Adipose tissue (tissue), 3 donors: ENCODE data around the gene NONO. TPM values are rescaled to one million over a fixed set of nuclear protein-coding genes. Genes with fewer than 3 reads are reported as not detected.
"Not testable (repeated sequence)": the region's sequence is repeated elsewhere in the genome, so short reads cannot be mapped to it uniquely, and the experiment has no call there.

Experiments used
- H3K27ac ChIP-seq: one replicate; pipeline ENCODE4 v1.5.1; 2013; ENCODE audit warnings: low read depth, low read length
- WGBS, 3 donors: extraction: QIAGEN DNeasy Blood & Tissue Kit; methylation state at CpG; one replicate each; pipeline ENCODE4 v1.1.7; 2013; 5-methylcytosine and 5-hydroxymethylcytosine counted together
- polyA plus RNA-seq, 3 donors: library from polyadenylated mRNA; stranded (reverse); fragments of 200-250 nt; gene quantifications; one replicate each; pipeline ENCODE4 v1.2.3, GENCODE V29; 2013
- donor health status: healthy with polysubstance abuse.
- donor health status: Bipolar disorder and iron deficiency.
- donor health status: healthy.

Gene NONO, protein sequence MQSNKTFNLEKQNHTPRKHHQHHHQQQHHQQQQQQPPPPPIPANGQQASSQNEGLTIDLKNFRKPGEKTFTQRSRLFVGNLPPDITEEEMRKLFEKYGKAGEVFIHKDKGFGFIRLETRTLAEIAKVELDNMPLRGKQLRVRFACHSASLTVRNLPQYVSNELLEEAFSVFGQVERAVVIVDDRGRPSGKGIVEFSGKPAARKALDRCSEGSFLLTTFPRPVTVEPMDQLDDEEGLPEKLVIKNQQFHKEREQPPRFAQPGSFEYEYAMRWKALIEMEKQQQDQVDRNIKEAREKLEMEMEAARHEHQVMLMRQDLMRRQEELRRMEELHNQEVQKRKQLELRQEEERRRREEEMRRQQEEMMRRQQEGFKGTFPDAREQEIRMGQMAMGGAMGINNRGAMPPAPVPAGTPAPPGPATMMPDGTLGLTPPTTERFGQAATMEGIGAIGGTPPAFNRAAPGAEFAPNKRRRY
- polyA plus RNA-seq: 100 to 1,000 TPM; 121 to 143 (median 133) TPM

DNA sequence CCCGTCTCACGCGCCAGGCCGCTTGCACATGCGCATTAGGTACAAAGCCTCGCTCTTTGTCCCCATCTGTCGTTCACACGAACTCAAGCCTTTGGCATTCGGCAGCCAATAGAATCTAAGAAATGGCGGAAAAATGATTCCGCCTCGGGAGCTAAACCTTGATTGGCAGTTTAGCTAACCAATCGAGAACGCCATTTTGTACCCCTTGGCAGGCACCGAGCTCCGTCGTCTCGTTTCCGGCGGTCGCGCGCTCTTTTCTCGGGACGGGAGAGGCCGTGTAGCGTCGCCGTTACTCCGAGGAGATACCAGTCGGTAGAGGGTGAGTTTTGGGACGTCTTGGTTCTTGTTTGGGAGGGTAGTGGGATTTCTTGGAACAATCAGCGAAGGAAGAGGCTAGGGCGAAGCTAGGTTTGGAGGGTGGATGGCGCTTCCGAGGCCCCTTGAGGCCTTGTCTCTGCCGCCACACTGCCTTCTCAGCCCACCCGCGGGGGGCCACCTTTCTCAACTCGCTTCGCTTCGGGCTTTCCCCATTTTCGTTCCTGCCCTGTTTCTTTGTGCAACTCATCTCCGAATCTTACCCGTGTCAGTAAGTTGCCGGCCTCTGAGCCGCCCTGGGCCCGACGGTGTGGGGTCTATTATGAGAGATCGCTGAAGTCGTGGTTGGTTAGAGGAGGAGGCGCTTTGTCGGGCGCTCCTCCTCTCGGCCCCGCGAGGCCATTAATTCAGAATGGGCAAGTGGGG, at the start of gene NONO:
TSS of gene NONO (plus strand) at position 233 of the 741 bp plus-strand sequence. CDS start 7,003 bp downstream, outside the sequence.
- H3K27ac ChIP-seq: peak within 1 kb of the TSS; percentile 64
- 0 to 26% (median 0%) methylated on average over 54 to 57 of the region's 57 CpGs for WGBS, 3 donors

DNA sequence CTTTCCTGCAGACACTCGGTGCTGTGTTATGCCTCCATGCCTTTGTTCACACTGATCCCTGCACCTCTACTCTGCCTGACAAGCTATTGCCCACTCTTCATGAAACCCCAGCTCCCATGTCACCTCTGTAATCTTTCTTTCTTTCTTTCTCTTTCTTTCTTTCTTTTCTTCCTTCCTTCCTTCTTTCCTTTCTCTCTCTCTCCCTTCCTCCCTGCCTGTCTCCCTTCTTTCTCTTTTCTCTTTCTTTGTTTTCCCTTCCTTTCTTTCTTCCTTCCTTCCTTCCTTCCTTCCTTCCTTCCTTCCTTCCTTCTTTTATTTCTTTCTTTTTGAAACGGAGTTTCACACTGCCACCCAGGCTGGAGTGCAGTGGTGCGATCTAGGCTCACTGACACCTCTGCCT, 48.0 kb upstream of the NONO start:
- WGBS, 3 donors: 73 to 85% (median 80%) methylated on average over 2 to 3 of the region's 3 CpGs
- no peak overlapping the region for H3K27ac ChIP-seq

DNA sequence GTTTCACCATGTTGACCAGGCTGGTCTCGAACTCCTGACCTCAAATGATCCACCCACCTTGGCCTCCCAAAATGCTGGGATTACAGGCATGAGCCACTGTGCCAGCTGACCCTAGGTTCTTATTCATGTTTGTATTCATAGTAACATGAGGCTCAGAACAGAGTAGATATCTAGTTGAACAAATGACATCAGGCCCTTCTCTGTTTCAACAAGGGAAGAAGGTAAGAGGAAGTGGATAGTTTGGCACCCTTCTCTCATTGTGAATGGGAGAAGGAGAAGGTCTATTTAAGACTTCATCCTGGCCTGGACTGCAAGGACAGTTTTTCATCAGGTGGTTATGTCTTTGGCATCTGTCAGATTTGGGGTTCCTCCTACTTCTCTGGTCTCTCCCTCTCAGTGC, 46.6 kb upstream of the NONO start:
- WGBS, 3 donors: 80 to 100% (median 86%) methylated on average over 1 of the region's 1 CpG
- H3K27ac ChIP-seq: no peak overlapping the region

DNA sequence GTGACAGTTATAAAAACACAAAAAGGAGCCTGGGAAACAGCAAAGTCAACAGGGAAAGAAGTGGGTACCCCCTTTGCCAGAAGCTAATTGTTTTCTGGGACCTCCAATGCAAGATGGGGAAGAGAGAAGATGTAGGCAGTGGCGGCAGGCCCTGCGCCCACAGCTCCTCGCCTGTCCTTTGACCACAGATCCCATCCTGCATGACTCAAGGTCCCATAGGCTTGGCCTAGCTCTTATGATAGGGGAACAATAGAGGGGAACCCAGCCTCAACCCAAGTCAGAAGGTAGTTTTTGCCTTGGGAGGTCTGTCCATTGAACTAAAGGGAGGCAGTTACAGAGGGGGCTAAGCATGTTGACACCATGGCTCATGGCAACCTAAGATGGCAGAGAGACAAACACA, 43.7 kb upstream of the NONO start:
- H3K27ac ChIP-seq: no peak overlapping the region
- 85 to 100% (median 94%) methylated on average over 2 to 3 of the region's 3 CpGs for WGBS, 3 donors

DNA sequence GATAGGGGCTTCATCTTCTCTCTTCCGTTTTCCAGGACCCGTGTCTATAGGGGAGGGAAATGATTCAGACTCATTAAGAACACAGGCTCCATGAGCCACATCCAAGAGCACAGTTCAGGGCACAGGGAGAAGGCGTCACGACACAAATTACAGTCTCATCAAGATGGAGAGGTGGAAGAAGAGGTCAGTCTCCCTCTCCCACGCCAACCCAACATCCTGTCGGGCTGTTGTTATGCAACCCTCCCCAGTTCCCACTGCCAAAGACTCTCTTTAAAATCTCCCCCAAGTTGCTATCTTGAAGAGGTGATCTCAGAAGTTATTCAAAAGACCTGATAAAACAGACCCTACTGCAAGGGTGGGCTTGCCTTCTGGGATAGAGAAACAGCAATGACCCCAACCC, 42.1 kb upstream of the NONO start:
- WGBS, 3 donors: 62 to 81% (median 68%) methylated on average over 6 of the region's 6 CpGs
- no peak overlapping the region for H3K27ac ChIP-seq

DNA sequence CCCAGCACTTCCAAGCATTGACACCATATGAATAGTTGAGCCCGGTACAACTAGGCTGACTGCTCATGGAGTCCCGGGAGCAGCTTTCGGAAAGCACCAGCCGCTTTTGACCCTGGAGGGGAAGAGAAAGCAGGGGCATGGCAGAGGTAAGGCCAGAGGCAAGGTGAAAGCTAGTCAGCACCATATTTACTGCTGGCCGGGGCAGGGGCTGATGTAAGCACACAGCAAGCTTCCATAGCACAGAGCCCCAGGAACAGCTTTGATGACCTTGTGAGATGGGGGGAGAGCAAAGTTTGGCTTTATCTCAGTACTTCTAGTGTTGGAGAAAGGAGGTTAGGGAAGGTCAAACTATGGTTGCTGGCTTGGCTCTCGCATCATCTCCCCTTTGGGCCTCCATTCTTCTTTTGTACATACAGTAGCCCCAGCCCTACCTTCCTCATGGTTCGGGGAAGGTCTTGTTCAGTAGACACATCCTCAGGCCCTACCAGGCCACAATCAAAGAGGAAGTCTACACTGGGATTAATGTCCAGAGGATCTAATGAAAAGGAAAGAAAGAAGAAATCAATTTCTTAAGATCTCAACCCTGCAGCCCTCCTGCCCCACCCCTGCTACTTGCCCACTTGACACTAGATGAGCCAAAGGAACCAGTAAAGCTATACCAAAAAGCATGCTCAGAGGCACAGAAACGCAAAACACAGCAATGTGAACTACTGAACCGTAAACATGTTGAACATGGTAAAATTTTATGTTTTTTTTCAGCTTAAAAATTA, 38.9 kb upstream of the NONO start:
- WGBS, 3 donors: 87 to 96% (median 92%) methylated on average over 9 of the region's 9 CpGs
- no peak overlapping the region for H3K27ac ChIP-seq

DNA sequence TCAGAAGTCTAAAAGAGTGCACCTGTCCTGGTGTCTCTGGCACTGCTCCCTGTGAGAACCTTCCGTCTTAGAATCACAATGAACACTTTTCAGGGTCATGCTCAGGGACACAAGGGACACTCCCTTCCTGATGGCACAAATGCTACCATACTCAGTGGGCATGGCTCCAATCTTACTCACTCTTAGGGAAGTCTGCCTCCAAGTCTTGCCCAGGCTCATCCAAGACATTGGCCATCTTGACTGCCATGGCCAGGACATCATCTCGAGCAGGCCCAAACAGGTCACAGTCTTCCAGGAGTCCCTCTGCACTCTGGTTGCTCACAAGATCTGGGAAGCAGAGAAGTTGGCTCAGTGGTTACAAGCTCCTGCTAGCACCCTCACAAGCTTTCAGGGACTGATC, 38.3 kb upstream of the NONO start:
- WGBS, 3 donors: 47 to 88% (median 76%) methylated on average over 2 of the region's 2 CpGs
- H3K27ac ChIP-seq: no peak overlapping the region

DNA sequence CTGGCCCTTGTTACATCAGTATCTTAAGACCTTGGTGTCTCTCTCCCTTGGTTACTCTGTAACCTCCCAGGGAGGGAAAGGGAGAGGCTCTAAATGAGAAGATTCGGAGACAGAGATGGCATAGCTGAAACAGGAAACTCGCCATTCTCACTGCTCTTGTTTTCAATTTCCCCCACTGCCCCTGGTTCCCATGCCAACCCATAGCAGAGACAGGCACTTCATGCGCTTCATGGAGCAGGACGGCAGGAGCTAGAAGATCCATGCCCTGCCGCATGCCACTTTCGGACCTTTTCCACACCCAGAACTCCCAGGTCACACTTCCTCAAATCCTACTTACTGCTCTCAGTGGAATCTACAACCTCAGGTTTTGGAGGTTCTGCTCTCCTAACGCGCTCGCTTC, 32.6 kb upstream of the NONO start:
- WGBS, 3 donors: 72 to 83% (median 75%) methylated on average over 8 to 9 of the region's 9 CpGs
- H3K27ac ChIP-seq: no peak overlapping the region

DNA sequence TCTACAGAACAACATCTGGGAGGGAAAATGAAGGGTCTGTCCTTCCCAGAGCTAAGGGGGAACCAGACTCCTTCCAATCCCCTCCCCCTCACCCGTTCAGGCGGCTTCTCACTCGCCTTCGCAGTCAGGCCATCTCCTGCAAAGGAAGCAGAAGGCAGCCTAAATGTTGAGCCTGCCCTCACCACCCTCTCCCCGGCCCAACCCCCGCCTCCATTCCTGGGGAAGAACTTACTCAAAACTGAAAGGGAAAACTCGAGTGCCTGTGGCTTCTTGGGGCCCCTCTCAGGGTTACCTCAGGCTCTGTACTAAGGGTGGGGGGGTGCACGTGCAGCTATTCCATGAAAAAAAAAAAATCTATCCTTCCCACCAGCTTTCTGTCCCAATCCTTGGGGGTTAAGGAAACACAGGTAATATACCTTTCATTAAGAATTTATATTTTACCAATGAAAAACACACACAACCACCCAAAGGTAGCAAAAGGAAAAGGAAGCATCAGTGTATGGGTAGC, 31.9 kb upstream of the NONO start:
- H3K27ac ChIP-seq: no peak overlapping the region
- 25 to 63% (median 33%) methylated on average over 8 of the region's 8 CpGs for WGBS, 3 donors

DNA sequence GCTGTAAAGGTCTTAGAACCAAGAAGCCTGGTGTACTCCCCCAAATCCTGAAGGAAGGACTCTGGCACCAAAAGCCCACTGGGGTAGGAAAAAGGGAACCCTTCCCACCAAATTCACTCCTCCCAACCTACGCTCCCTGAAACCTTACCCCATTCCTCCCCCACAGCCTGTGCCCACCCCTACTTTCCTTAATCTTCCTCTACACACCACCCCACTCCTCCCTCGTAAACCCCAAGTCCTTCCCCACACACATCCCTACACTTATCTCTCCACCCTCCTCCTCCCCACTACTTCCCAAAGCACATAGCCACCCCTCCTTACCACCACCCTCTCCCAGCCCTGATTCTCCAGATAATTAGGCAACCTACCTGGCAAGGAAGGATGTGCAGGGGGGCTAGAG, 31.2 kb upstream of the NONO start:
- no peak overlapping the region for H3K27ac ChIP-seq
- 39 to 75% (median 40%) methylated on average over 2 of the region's 2 CpGs for WGBS, 3 donors

DNA sequence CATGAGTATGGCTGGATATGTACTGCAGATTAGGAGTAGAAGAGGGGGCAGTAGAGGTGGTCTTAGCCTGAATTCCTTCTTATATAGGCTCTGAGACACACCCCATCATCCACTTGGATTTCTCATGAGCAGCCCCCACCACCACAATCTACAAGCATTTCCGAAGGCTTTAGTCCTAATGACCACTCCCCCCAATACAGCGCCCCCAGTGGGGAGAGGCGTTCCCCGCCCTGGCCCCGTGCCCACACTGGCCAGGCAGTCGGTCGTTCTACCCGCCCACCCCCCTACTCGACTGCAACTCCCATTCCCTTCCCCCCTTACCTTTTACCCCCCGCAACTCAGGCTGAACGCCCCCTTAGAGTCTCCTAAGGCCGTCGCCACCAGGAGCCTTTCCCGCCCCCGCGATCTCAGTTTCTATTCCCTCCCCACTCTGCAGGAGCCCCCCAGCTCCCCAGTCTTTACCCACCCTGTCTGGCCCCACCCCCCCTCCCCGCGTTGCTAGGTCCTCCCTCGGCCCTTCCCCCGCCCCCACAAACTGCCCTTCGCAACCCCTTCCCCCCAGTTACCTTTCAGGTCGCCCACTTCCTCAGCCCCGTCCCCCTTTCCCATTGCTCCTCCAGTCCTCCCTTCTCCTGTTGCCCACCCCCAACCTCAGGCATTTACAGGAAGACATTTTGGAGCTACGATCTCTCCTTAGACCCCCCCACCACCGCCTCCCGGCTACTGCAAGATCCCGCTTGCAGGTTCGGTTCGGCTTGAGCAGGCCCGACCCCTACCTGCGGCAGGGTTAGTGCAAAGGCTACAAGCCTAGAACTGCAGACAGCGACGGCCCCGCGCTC, 30.0 kb upstream of the NONO start:
- WGBS, 3 donors: 0 to 33% (median 1%) methylated on average over 11 to 33 of the region's 35 CpGs
- no peak overlapping the region for H3K27ac ChIP-seq

DNA sequence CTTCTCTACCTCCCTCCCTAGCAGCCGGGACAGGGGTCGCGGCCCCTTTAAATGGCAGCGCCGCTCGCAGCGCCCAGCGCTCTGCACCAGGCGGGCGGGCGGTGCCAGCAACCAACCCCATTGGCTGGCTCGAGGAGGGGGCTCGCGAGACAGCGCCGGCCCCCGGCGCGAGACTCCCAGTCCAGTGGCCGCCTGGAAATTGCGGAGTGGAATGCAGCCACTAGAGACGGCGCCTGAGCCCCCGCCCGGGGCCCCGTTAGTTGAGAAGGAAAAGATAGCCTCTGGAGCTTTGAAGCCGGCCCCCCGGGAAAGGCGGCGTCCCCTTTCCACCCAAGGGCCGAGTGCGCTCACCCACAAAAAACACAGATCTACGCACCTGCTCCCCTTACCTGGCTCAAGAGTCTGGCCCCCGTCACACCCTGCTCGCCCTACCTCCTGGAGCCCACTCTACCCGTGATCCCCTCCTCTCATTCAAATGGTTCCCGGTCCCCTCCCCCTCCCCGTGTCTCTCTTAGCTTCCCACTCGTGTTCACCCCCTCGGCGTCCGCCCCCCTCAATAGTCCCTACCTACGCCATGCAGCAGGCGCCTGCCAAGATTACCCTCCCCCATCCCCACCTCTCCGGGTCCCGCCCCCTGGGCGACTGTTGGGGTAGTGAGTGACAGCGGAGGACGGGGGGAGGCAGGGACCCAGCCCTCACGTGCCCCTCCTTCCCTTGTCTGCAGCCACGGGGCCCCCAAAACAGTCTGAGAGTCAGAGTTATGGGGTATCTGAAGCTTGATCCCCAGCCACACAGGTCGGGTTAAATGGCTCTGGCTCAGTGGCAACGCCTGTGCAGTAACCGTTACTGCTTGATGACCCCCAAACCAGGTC, 29.1 kb upstream of the NONO start, which contains the start of gene ZMYM3:
TSS of gene ZMYM3 (minus strand) at position 49 of the 872 bp plus-strand sequence. CDS start 885 bp downstream, outside the sequence.
- no peak within 1 kb of the TSS for H3K27ac ChIP-seq
- 0 to 34% (median 1%) methylated on average over 28 to 49 of the region's 54 CpGs for WGBS, 3 donors

DNA sequence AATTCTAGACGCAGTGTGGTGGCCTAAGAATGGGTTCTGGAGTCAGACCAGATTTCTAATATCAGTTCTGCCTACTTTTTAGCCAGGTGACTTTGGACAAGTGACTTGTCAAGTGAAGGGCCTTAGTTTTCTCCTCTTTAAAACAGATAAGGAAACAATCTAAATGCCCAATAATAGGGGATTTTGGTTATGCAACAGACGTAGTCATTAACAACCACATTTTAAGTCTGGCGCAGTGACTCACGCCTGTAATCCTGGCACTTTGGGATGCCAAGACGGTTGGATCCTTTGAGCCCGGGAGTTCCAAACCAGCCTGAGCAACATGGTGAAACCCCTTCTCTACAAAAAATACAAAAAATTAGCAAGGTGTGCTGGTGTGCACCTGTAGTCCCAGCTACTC, 27.4 kb upstream of the NONO start:
- 74 to 75% (median 74%) methylated on average over 6 of the region's 6 CpGs for WGBS, 3 donors
- H3K27ac ChIP-seq: no peak overlapping the region

DNA sequence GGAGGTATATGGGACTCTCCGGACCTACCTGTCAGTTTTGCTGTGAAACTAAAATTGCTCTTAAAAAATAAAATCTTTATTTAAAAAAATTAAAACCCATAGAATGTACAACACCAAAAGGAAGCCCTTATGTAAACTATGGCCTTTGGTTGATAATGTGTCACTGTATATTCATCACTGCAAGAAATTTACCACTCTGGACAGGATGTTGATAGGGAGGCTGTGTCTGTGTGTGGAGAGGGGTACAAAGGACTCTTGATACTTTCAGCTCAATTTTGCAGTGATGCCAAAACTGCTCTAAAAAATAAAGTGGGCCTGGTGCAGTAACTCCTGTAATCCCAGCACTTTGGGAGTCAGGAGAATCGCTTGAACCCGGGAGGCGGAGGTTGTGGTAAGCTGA, 26.6 kb upstream of the NONO start:
- H3K27ac ChIP-seq: no peak overlapping the region
- WGBS, 3 donors: 88 to 96% (median 93%) methylated on average over 4 of the region's 4 CpGs

DNA sequence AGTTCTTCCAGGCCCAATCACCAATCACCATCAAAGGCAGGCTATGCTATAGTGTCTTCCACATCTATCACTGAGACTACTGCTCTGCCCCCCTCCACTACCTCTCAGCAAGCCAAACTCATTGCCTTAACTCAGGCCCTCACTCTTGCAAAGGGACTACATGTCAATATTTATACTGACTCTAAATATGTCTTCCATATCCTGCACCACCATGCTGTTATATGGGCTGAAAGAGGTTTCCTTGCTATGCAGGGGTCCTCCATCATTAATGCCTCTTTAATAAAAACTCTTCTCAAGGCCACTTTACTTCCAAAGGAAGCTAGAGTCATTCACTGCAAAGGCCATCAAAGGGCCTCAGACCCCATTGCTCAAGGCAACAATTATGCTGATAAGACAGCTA, 14.8 kb upstream of the NONO start:
- H3K27ac ChIP-seq: not testable (repeated sequence)

DNA sequence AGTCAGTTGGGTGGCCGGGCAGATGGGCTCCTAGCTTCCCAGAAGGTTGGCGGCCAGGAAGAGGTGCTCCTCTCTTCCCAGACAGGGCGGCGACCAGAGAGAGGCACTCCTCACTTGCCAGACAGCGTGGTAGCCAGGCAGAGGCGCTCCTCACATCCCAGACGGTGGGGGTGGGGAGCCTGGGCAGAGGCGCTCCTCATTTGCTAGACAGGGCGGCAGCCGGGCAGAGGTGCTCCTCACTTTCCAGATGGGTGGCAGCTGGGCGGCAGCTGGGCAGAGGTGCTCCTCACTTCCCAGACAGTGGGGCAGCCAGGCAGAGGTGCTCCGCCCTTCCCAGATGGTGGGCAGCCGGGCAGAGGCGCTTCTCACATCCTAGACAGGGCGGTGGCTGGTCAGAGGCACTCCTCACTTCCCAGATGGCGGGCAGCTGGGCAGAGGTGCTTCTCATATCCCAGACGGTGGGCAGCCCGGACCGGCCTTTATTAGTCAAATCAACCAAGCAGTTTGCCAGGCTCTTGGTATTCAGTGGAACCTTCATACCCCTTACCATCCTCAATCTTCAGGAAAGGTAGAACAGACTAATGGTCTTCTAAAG, 13.5 kb upstream of the NONO start:
- H3K27ac ChIP-seq: no peak overlapping the region
- 86 to 96% (median 94%) methylated on average over 10 to 19 of the region's 19 CpGs for WGBS, 3 donors

DNA sequence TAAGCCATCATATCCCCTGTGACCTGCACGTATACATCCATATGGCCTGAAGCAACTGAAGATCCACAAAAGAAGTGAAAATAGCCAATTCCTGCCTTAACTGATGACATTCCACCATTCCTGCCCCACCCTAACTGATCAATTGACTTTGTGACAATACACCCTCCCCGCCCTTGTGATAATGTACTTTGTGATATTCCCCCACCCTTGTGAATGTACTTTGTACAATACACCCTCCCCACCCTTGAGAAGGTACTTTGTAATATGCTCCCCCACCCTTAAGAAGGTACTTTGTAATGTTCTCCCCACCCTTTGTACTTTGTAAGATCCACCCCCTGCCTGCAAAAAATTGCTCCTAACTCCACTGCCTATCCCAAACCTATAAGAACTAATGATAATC, 11.1 kb upstream of the NONO start:
- not testable (repeated sequence) for H3K27ac ChIP-seq
- WGBS, 3 donors: 82 to 100% (median 90%) methylated on average over 2 of the region's 2 CpGs
